Keratinocyte (primary cell): ENCODE data around the gene MAST1. TPM values are rescaled to one million over a fixed set of nuclear protein-coding genes. Genes with fewer than 3 reads are reported as not detected.

Source experiments
- DNase-seq: peaks from one replicate; pipeline ENCODE4 v3.0.0-alpha.2; 2011; ENCODE audit warnings: low read depth, missing footprints, low spot score
- FAIRE-seq: peaks from 2 replicates; lab custom pipeline; 2011; peaks lifted over from hg19 to GRCh38; lab: Jason Lieb, UNC
- H2AFZ ChIP-seq: 2 replicates; pipeline ENCODE4 v1.6.0; 2012; ENCODE audit warnings: low read length, control low read depth, inconsistent platforms; ENCODE audit not compliant: control insufficient read depth
- H3K27ac ChIP-seq: 2 replicates; pipeline ENCODE4 v1.5.1; 2011; ENCODE audit warnings: low read length; ENCODE audit not compliant: control insufficient read depth, insufficient read depth
- H3K27me3 ChIP-seq: 3 replicates; pipeline ENCODE4 v1.6.0; 2011; ENCODE audit warnings: low read length; ENCODE audit not compliant: control insufficient read depth, insufficient read depth; ENCODE audit errors: extremely low read depth
- H3K36me3 ChIP-seq, 2 experiments: 2 replicates in 1 of 2; 3 replicates in 1 of 2; pipeline ENCODE4 v1.5.1; 2011; ENCODE audit warnings: low read length in 2 of 2, mild to moderate bottlenecking in 1 of 2; ENCODE audit not compliant: control insufficient read depth in 2 of 2, insufficient read depth in 2 of 2; ENCODE audit errors: extremely low read depth in 1 of 2
- H3K4me1 ChIP-seq: 3 replicates; pipeline ENCODE4 v1.5.1; 2011; ENCODE audit warnings: low read length; ENCODE audit not compliant: control insufficient read depth, insufficient read depth; ENCODE audit errors: extremely low read depth
- H3K4me2 ChIP-seq: 3 replicates; pipeline ENCODE4 v1.6.0; 2011; ENCODE audit warnings: low read depth, low read length; ENCODE audit not compliant: control insufficient read depth, insufficient read depth; ENCODE audit errors: extremely low read depth
- H3K4me3 ChIP-seq, 3 experiments: fragments of 200-600 bp in 1 of 3; sonication (generic) in 1 of 3; 2 replicates in 2 of 3; 3 replicates in 1 of 3; pipeline ENCODE4 v1.5.1; 2011 to 2016; ENCODE audit warnings: low read length in 3 of 3, mild to moderate bottlenecking in 3 of 3, control low read depth in 2 of 3, inconsistent platforms in 1 of 3, low read depth in 1 of 3, mixed read lengths in 1 of 3, mixed run types in 1 of 3, moderate library complexity in 1 of 3; ENCODE audit not compliant: control insufficient read depth in 2 of 3, insufficient read depth in 2 of 3; ENCODE audit errors: extremely low read depth in 1 of 3
- H3K79me2 ChIP-seq: 2 replicates; pipeline ENCODE4 v1.6.0; 2012; ENCODE audit warnings: low read length; ENCODE audit not compliant: control insufficient read depth, insufficient read depth
- H3K9ac ChIP-seq: 3 replicates; pipeline ENCODE4 v1.6.0; 2011; ENCODE audit warnings: low read length; ENCODE audit not compliant: control insufficient read depth, insufficient read depth; ENCODE audit errors: extremely low read depth
- H3K9me1 ChIP-seq: 3 replicates; pipeline ENCODE4 v1.6.0; 2011; ENCODE audit warnings: low read length; ENCODE audit not compliant: control insufficient read depth, insufficient read depth; ENCODE audit errors: extremely low read depth
- H3K9me3 ChIP-seq: 2 replicates; pipeline ENCODE4 v1.5.1; 2012; ENCODE audit warnings: low read depth, low read length; ENCODE audit not compliant: control insufficient read depth
- H4K20me1 ChIP-seq: 3 replicates; pipeline ENCODE4 v1.6.0; 2011; ENCODE audit warnings: low read length; ENCODE audit not compliant: control insufficient read depth, insufficient read depth; ENCODE audit errors: extremely low read depth
- CTCF ChIP-seq, 3 experiments: IDR thresholded peaks in 1 of 3; conservative IDR thresholded peaks in 1 of 3; optimal IDR thresholded peaks in 1 of 3; 2 replicates in 2 of 3; 3 replicates in 1 of 3; pipeline versions ENCODE3 to v1.5.1; 2011; ENCODE audit warnings: low read length in 3 of 3, mild to moderate bottlenecking in 3 of 3, moderate library complexity in 2 of 3, control low read depth in 1 of 3, inconsistent platforms in 1 of 3; ENCODE audit not compliant: insufficient read depth in 2 of 3; ENCODE audit errors: extremely low read depth in 1 of 3
- EZH2 ChIP-seq: IDR thresholded peaks from one replicate; pipeline ENCODE4 v1.6.1; 2012; ENCODE audit warnings: inconsistent platforms, mild to moderate bottlenecking, low read length, moderate library complexity
- dilution Hi-C: fragments of 300-500 bp; cut with MboI; formaldehyde crosslinking; loops from one replicate; pipeline ENCODE4 v1.7.0; 2020; ENCODE audit warnings: low sequenced_read_pairs; ENCODE audit not compliant: extremely low pct_ligation_motif_present
- polyA plus RNA-seq, 5 experiments: library from polyadenylated mRNA; depleted of rRNA in 3 of 5; stranded (reverse) in 3 of 5; stranded (forward) in 1 of 5; unstranded in 1 of 5; fragments of >200 nt; gene quantifications; 1 replicate in 1 of 5; 2 replicates in 3 of 5; 3 replicates in 1 of 5; pipeline versions ENCODE4 v1.2.1 to v1.2.3, GENCODE V29; 2011 to 2012; ENCODE audit warnings: missing spikeins in 2 of 5, low read depth in 1 of 5, low replicate concordance in 1 of 5

The MAST1 gene
- polyA plus RNA-seq, 1 donor (not counting 4 experiments of a cell fraction or from before 2014, with no cell fraction given): 0.13 TPM

- Histone ChIP-seq H3K27me3 (no peaks in the 10 kb centered on the region), H3K4me3 (peak overlapping the region; percentile 39 to 56 (median 55)), H3K9me1 (no peaks in the 10 kb centered on the region), H3K4me1 (peaks cover 6% of the 10 kb centered on the region), H2AFZ (peak overlapping the region; percentile 79), H3K4me2 (peak overlapping the region; percentile 64), H3K36me3 (no peaks in the 10 kb centered on the region), H3K79me2 (no peaks in the 10 kb centered on the region), H3K9me3 (peaks cover 10% of the 10 kb centered on the region), H3K27ac (no peak overlapping the region), H4K20me1 (no peaks in the 10 kb centered on the region), H3K9ac (peak overlapping the region; percentile 33)
- DNase-seq: peak; percentile 94
- dilution Hi-C loops: no loop called here
- TF ChIP-seq CTCF (optimal IDR thresholded peaks at IDR 0.05 in 1 of 3, IDR thresholded peaks at IDR 0.05 in 1 of 3, conservative IDR thresholded peaks at IDR 0.05 in 1 of 3; ENCODE audit: extremely low read depth in 1 of 3, insufficient read depth in 2 of 3, low read length in 3 of 3): peak in 2 of 3 experiments; percentile 24 to 63
- TF ChIP-seq EZH2: no peak
- peak; percentile 51 for FAIRE-seq
Measured at GRCh38 chr19:12884926-12885748, 46.8 kb downstream of the MAST1 start.

DNA sequence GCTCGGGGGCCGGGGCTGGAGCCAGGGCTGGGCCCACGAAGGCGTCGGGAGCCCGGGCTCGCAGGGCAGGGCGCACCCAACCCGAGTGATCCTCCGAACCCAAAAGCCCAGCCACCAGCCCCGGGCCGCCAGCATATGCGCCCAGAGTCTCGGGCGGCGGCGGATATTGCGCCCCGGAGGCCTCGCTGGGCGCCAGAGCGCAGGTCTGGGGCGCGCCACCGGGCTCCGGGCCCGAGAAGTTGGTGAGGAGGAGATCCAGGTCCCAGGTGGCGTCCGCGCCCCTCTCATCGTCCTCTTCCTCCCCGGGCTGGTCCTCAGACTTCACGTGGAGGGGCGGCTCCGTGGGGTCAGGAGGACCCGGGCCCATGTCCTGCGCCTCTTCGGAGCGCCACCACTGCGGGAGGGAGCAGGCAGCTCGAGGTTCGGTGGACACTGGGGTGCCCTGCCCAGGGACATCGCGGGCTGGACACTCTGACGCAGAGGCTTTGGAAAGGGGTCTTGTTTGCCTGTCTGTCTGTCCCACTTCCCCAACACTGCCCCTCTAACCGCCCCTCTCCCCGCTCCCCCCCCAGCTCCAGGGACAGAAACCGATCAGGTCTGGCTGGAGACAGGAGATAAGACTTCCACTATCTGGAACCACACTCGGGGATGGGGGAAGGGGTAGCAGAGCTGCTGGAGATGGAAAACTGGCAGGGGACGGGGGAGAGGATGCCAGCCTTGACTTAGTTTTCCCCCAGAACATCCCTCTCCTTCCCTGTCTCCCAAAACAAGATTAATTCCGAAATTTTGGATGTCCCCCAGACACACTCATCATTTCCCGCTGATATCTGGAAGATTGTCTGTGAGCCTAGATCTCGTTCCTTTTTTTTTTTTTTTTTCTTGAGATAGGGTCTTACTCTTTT, 47.7 kb downstream of the MAST1 start:
- peak overlapping the region; percentile 3 for H2AFZ ChIP-seq
- H3K4me3 ChIP-seq: peak overlapping the region; percentile 39 to 56 (median 55)
- H3K9ac ChIP-seq: peak overlapping the region; percentile 33
- H3K9me1 ChIP-seq: no peaks in the 10 kb centered on the region
- H3K27ac ChIP-seq: no peak overlapping the region
- peaks cover 10% of the 10 kb centered on the region for H3K9me3 ChIP-seq
- DNase-seq (no peak), FAIRE-seq (no peak)
- dilution Hi-C loops: no loop called here
- H3K79me2 ChIP-seq: no peaks in the 10 kb centered on the region
- H4K20me1 ChIP-seq: no peaks in the 10 kb centered on the region
- no peaks in the 10 kb centered on the region for H3K36me3 ChIP-seq
- peak overlapping the region; percentile 64 for H3K4me2 ChIP-seq
- H3K4me1 ChIP-seq: peaks cover 3% of the 10 kb centered on the region
- TF ChIP-seq EZH2 (no peak), CTCF (optimal IDR thresholded peaks at IDR 0.05 in 1 of 3, IDR thresholded peaks at IDR 0.05 in 1 of 3, conservative IDR thresholded peaks at IDR 0.05 in 1 of 3; ENCODE audit: extremely low read depth in 1 of 3, insufficient read depth in 2 of 3, low read length in 3 of 3) (no peak)
- no peaks in the 10 kb centered on the region for H3K27me3 ChIP-seq
